Globus pallidus (tissue), 1 donor: ENCODE data around the gene RNF224.
"Not testable (repeated sequence)": the region's sequence is repeated elsewhere in the genome, so short reads cannot be mapped to it uniquely, and the experiment has no call there.

Experiments used
- DNase-seq: peaks from one replicate; pipeline ENCODE4 v3.0.0-alpha.2; 2015; ENCODE audit warnings: low spot score

RNF224 gene

GRCh38 chr9:137240841-137241489, 13.7 kb downstream of the RNF224 start, which contains the start of gene TUBB4B:
Gene TUBB4B, plus strand, starts transcription at chr9:137241287. Its CDS starts 74 bp downstream, at chr9:137241361.
- peak; percentile 100 for DNase-seq

GRCh38 chr9:137241490-137242268, 14.4 kb downstream of the RNF224 start:
- no peak for DNase-seq

DNA sequence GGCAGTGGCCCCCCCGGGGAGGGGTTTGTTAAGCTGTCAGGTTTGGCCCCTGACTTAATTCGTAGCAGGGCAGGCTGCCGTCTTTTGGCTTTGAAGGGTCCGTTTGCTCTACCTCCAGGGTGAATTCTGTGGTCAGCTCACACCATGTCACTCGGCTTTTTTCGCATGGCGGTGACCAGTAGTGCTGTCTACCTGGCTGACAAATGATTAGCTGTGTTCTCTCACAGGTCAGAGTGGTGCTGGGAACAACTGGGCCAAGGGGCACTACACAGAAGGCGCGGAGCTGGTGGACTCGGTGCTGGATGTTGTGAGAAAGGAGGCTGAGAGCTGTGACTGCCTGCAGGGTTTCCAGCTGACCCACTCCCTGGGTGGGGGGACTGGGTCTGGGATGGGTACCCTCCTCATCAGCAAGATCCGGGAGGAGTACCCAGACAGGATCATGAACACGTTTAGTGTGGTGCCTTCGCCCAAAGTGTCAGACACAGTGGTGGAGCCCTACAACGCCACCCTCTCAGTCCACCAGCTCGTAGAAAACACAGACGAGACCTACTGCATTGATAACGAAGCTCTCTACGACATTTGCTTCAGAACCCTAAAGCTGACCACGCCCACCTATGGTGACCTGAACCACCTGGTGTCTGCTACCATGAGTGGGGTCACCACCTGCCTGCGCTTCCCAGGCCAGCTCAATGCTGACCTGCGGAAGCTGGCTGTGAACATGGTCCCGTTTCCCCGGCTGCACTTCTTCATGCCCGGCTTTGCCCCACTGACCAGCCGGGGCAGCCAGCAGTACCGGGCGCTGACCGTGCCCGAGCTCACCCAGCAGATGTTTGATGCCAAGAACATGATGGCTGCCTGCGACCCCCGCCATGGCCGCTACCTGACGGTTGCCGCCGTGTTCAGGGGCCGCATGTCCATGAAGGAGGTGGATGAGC, 15.2 kb downstream of the RNF224 start:
- DNase-seq = no peak

DNA sequence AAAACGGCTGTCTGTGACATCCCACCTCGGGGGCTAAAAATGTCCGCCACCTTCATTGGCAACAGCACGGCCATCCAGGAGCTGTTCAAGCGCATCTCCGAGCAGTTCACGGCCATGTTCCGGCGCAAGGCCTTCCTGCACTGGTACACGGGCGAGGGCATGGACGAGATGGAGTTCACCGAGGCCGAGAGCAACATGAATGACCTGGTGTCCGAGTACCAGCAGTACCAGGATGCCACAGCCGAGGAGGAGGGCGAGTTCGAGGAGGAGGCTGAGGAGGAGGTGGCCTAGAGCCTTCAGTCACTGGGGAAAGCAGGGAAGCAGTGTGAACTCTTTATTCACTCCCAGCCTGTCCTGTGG, 15.9 kb downstream of the RNF224 start:
- DNase-seq = not testable (repeated sequence)

DNA sequence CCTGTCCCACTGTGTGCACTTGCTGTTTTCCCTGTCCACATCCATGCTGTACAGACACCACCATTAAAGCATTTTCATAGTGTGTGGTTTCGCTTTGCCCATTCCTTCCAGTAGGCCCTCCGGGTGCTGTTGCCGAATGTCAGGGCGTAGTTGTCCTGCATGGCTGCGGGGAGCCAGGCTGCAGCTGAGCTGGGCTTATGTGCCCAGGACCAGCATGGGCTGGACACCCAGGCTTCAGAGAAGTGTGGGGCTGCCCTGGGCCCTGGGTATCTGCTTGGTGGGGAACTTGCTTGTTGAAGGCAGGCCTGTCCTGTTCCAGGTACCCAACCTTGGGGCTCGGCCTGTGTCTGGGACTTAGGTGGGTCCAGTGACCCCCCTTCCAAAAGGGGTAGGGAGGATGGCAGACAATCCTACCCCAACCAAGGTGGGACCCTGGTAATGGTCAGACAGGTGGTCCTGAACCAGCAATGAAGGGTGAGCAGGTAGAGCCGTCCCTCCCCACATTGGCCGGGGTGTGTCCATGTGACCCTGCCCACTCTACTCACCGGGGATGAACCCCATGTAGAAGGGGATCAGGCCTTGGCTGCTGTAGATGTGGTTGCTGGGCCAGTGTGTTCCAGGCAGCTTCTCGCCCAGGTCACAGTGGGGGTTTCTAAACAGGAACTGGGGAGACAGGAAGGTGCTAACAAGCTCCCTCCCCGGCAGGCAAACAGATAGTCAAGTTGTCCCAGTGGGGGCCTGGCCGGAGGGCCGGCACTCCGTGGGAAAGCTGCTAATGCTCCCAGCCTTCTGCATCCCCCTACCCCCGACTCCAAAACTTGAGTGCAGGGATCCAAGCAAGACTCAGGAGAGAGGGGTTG, 16.6 kb downstream of the RNF224 start:
- no peak for DNase-seq

DNA sequence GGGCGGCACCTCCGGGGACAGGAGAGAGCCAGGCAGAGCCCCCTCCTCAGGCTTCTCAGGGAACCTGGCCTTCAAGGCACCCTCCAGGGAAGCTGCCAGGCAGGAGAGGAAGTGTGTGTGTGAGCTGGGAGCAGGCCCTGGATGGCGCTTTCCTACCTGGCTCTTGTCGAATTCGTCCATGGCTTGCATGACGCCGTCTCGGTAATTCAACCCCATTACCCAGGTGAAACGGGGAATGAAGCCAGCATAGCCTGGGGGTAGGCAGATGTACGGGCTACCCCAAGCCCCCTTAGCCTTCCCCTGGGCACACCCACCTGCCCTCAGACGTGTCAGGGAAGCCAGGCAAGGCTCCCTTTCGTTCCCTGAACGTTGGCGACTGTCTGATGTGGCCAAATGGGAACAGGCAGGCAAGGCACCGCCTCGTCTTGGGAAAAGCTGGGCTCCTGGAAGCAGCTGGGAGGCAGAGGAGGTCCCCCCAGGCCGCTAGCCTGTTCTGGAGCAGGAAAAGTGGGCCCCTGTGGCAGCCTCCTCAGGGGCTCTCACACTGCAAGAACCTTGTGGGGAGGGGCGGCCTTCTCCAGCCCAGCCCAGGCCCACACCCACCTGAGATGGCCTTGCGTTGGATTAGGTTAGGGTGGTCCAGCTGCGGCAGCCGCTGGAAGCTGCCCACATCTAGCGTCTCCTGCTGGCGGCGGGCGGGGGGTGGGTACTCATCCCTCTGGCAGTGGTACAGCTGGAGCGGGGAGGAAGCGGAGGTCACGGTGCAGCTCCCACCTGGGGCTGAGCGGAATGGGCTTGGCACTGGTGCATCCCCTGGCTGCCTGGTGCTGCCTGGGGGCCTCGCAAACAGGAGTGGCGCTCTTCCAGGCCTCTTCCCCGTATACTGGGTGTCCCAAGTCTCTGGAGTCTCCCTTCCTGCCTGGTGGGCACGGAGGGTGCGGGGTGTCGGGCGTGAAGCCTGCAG, 17.5 kb downstream of the RNF224 start:
- no peak for DNase-seq

GRCh38 chr9:137245450-137246421, 18.4 kb downstream of the RNF224 start:
- no peak for DNase-seq

DNA sequence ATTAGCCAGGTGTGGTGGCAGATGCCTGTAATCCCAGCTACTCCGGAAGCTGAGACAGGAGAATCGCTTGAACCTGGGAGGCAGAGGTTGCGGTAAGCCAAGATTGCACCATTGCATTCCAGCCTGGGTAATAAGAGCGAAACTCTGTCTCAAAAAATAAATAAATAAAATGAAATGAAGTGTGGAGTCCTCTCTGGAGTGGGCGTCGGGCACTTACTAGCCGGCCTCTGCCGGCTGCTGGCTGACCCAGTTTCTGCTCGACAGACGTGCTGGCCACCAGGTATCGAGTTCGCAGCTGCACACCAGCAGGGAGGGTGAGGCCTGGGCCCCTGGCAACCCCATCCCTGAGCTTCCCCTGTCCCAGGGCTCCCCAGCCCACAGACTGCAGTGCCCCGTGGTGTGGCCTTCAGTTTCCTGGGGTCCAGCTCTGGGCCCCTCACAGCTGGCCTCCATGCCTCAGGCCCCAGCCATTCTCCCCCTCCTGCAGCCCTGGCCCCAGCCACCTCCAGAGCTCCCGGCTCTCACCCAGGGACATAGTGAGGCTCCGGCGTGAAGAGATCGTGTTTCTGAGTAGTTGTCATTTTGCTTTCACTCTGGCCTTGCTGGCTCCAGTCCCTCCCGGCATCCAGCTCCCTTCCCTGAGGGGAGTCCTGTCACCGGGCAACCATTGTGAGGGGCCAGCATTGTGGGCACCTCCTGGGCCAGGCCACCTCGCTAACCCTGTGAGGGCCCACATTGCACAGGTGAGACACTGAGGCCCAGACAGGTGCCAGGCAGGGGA, 20.0 kb downstream of the RNF224 start:
- no peak for DNase-seq

GRCh38 chr9:137247916-137248175, 20.5 kb downstream of the RNF224 start:
- DNase-seq = no peak

DNA sequence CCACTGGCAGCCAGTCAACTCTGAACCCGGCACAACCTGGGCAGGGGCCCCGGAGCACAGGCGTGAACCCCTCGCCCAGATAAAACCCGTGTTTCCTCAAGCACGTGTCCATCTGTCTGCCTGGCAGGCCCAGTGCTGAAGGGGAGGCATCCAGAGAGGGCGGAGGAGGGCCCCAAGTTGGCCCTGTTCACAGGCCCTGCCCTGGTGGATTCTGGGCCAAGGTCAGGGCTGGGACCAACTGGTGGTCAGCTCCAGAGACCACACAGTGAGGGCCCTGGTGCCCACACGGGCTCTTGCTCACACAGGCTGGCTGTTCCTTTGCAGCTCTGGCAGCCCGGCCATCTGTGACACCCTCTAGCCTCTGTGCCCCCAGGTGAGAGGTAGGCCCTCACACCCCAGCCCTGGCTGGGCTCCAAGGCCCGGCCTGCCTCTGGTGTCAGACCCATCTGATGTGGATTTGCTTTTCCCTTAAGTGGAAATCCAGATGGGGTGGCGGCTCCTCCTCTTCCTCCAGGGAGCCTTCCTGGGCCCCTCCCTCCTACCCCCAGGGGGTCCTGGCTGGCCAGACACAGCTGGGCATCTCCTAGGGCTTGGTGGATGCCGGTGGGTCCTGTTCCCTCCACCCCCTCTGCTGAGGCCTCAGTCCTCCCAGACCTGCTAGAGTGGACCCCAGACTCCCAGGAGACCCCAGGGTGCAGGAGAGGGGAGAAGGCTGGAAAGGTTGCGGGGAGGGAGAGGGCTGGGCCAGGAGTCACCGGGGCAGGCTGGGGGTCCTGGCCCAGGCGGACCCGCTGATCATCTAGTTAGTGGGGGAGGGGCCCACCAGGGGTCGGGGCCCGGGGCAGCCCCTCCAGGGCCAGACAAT, 23.3 kb downstream of the RNF224 start:
- DNase-seq = no peak

- DNase-seq = no peak
These were observed 23.8 kb downstream of the RNF224 start, which contains the start of gene STPG3 for GRCh38 chr9:137251194-137251461. Gene STPG3, plus strand, starts transcription at chr9:137251286. Its CDS starts 1 bp downstream, at chr9:137251287.

DNA sequence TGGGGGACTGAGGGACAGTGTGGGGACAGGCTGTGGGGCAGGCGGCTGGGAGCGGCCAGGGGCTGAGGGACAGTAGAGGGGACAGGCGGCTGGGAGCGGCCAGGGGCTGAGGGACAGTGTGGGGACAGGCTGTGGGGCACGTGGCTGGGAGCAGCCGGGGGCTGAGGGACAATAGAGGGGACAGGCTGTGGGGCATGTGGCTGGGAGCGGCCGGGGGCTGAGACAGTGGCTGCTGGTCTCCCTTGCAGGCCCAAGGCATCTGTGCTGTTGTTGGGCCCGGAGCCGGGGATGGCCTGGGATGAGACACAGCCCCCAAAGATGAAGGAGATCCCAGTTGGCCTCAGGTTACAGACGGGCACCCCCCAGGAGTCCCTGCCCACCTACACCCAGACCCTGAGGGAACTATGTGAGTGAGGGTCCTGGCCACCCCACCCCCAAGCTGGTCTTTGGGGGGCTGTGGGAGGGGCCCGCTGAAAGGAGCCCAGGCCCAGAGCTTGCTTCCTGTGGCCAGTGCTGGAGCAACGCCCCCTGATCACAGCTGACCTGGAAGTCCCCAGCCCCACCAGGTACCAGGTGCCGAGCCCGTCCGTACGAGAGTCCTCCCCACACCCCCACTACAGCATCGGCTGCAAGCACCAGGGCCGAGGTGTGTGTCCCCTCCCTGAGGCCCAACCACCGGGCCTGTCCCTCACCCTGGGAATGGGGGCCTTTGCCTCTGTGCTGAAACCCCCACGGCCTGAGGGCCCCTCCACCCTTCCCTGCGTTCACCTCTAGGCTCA, 24.4 kb downstream of the RNF224 start:
- no peak for DNase-seq

GRCh38 chr9:137252555-137253506, 25.5 kb downstream of the RNF224 start:
- no peak for DNase-seq

GRCh38 chr9:137253717-137254623, 26.7 kb downstream of the RNF224 start:
- no peak for DNase-seq
